Activated B cell treated with CpG ODN at 0.5 μM for 24 hours (primary cell): ENCODE data around the gene GRIA4. TPM values are rescaled to one million over a fixed set of nuclear protein-coding genes. Genes with fewer than 3 reads are reported as not detected.
A peak's percentile ranks its signal among the peaks of the same experiment; 100 is the strongest.

ENCODE experiments used
- ATAC-seq: fragments of 200-7000 bp; cut with Tn5 transposase; one replicate; pipeline ENCODE4 v1.10.0; 2021; ENCODE audit warnings: low read depth, mild to moderate bottlenecking, moderate library complexity
- CTCF ChIA-PET: fragments of 350-600 bp; sonication (Branson Sonifier 250); formaldehyde crosslinking; loops from one replicate; lab custom pipeline; 2021; ENCODE audit warnings: antibody characterized with exemption; lab: Charles Lee
- POLR2A ChIA-PET: fragments of 350-600 bp; sonication (Branson Sonifier 250); formaldehyde crosslinking; loops from one replicate; lab custom pipeline; 2021; ENCODE audit warnings: antibody characterized with exemption; lab: Charles Lee
- DNase-seq: peaks from one replicate; pipeline ENCODE4 v3.0.0; 2022
- H3K27ac Mint-ChIP-seq: one replicate; pipeline ENCODE4 v1.8.0; 2020; ENCODE audit warnings: mixed read lengths
- H3K27me3 Mint-ChIP-seq: one replicate; pipeline ENCODE4 v1.8.0; 2021; ENCODE audit warnings: mixed read lengths
- H3K36me3 Mint-ChIP-seq: one replicate; pipeline ENCODE4 v1.8.0; 2021; ENCODE audit warnings: low read depth, mixed read lengths
- H3K4me1 Mint-ChIP-seq: one replicate; pipeline ENCODE4 v1.8.0; 2021; ENCODE audit warnings: mixed read lengths
- H3K4me3 Mint-ChIP-seq: one replicate; pipeline ENCODE4 v1.8.0; 2020; ENCODE audit warnings: mild to moderate bottlenecking, mixed read lengths
- H3K9me3 Mint-ChIP-seq: one replicate; pipeline ENCODE4 v1.8.0; 2020; ENCODE audit warnings: mixed read lengths
- CTCF ChIP-seq: fragments of 200-600 bp; IDR thresholded peaks from one replicate; pipeline ENCODE4 v1.8.0; 2022; ENCODE audit warnings: antibody characterized with exemption, mild to moderate bottlenecking
- intact Hi-C: fragments of 100-400 bp; cut with micrococcal nuclease; formaldehyde crosslinking; loops from one replicate; pipeline ENCODE4 v1.15.1; 2024
- total RNA-seq: library from RNA; stranded (reverse); gene quantifications from 2 replicates; pipeline ENCODE4 v1.2.3, GENCODE V29; 2022

Gene GRIA4
- total RNA-seq, 1 donor from 2014 or later = not detected

- Mint-ChIP-seq H3K27me3 (no peaks in the 10 kb centered on the region), H3K36me3 (no peaks in the 10 kb centered on the region), H3K27ac (no peak overlapping the region), H3K4me1 (peaks cover 9% of the 10 kb centered on the region), H3K4me3 (no peak overlapping the region), H3K9me3 (no peaks in the 10 kb centered on the region)
- ATAC-seq (no peak), DNase-seq (no peak)
- no peak for TF ChIP-seq CTCF
- POLR2A ChIA-PET = no interaction called here
- CTCF ChIA-PET = no interaction called here
- intact Hi-C loops = no loop called here
Observed at GRCh38 chr11:105824457-105825013, 214.7 kb downstream of the GRIA4 start.

GRCh38 chr11:105825141-105825540 is 215.3 kb downstream of the GRIA4 start:
- ATAC-seq (no peak), DNase-seq (no peak)
- no peak overlapping the region for H3K4me3 Mint-ChIP-seq
- H3K9me3 Mint-ChIP-seq = no peaks in the 10 kb centered on the region
- CTCF ChIA-PET = no interaction called here
- no peak overlapping the region for H3K27ac Mint-ChIP-seq
- H3K27me3 Mint-ChIP-seq = no peaks in the 10 kb centered on the region
- POLR2A ChIA-PET = no interaction called here
- H3K4me1 Mint-ChIP-seq = peaks cover 9% of the 10 kb centered on the region
- intact Hi-C loops = no loop called here
- no peak for TF ChIP-seq CTCF
- H3K36me3 Mint-ChIP-seq = no peaks in the 10 kb centered on the region

- Mint-ChIP-seq H3K36me3 (no peaks in the 10 kb centered on the region), H3K4me3 (no peak overlapping the region), H3K4me1 (peaks cover 9% of the 10 kb centered on the region), H3K9me3 (no peaks in the 10 kb centered on the region), H3K27ac (no peak overlapping the region), H3K27me3 (no peaks in the 10 kb centered on the region)
- CTCF ChIA-PET = no interaction called here
- ATAC-seq = no peak
- POLR2A ChIA-PET = no interaction called here
- no peak for TF ChIP-seq CTCF
- intact Hi-C loops = no loop called here
- DNase-seq = no peak
Observed at GRCh38 chr11:105827906-105828305, 218.0 kb downstream of the GRIA4 start.

GRCh38 chr11:105829084-105829483 is 219.2 kb downstream of the GRIA4 start:
- ChIA-PET POLR2A (no interaction called here), CTCF (no interaction called here)
- intact Hi-C loops = no loop called here
- Mint-ChIP-seq H3K4me3 (no peak overlapping the region), H3K27ac (no peak overlapping the region), H3K36me3 (no peaks in the 10 kb centered on the region), H3K9me3 (no peaks in the 10 kb centered on the region), H3K27me3 (no peaks in the 10 kb centered on the region), H3K4me1 (peaks cover 9% of the 10 kb centered on the region)
- DNase-seq (no peak), ATAC-seq (peak; percentile 58)
- no peak for TF ChIP-seq CTCF

- CTCF ChIA-PET = no interaction called here
- no peaks in the 10 kb centered on the region for H3K9me3 Mint-ChIP-seq
- TF ChIP-seq CTCF = no peak
- ATAC-seq (no peak), DNase-seq (no peak)
- H3K4me1 Mint-ChIP-seq = peaks cover 1% of the 10 kb centered on the region
- no peaks in the 10 kb centered on the region for H3K27me3 Mint-ChIP-seq
- intact Hi-C loops = no loop called here
- no peaks in the 10 kb centered on the region for H3K36me3 Mint-ChIP-seq
- POLR2A ChIA-PET = no interaction called here
- no peak overlapping the region for H3K27ac Mint-ChIP-seq
- no peak overlapping the region for H3K4me3 Mint-ChIP-seq
Observed at GRCh38 chr11:105834461-105834860, 224.6 kb downstream of the GRIA4 start.
